Gastrocnemius medialis (tissue), 4 donors: ENCODE data around the gene HIVEP3. TPM values are rescaled to one million over a fixed set of nuclear protein-coding genes. Genes with fewer than 3 reads are reported as not detected.

Source experiments
- ATAC-seq, 2 donors: fragments of 150-250 bp; one replicate each; pipeline ENCODE4 v1.9.1; 2016
- DNase-seq, 2 donors: peaks; one replicate each; pipeline ENCODE4 v3.0.0-alpha.2; 2019
- H3K27ac ChIP-seq, 4 donors: fragments of 200-600 bp; sonication (generic); 1 replicate in 1 of 4; 2 replicates in 3 of 4; pipeline ENCODE4 v1.5.1; 2016 to 2018; ENCODE audit warnings: mild to moderate bottlenecking in 2 of 4, moderate library complexity in 1 of 4
- H3K27me3 ChIP-seq, 3 donors: fragments of 200-600 bp; sonication (generic) in 2 of 3; 1 replicate in 1 of 3; 2 replicates in 2 of 3; pipeline versions ENCODE4 v1.5.1 to v1.6.0; 2016 to 2019; ENCODE audit warnings: mild to moderate bottlenecking in 1 of 3, moderate library complexity in 1 of 3
- H3K36me3 ChIP-seq, 2 donors: fragments of 200-600 bp; sonication (generic) in 1 of 2; one replicate each; pipeline ENCODE4 v1.5.1; 2017 to 2018
- H3K4me1 ChIP-seq, 2 donors: fragments of 200-600 bp; sonication (generic) in 1 of 2; one replicate each; pipeline ENCODE4 v1.5.1; 2016 to 2017; ENCODE audit warnings: mild to moderate bottlenecking in 2 of 2
- H3K4me3 ChIP-seq, 4 donors: fragments of 200-600 bp; sonication (generic) in 3 of 4; 1 replicate in 1 of 4; 2 replicates in 3 of 4; pipeline ENCODE4 v1.5.1; 2016 to 2019; ENCODE audit warnings: mild to moderate bottlenecking in 2 of 4
- H3K9me3 ChIP-seq, 3 donors: fragments of 200-600 bp; sonication (generic) in 2 of 3; 1 replicate in 1 of 3; 2 replicates in 2 of 3; pipeline ENCODE4 v1.5.1; 2016 to 2019
- POLR2A ChIP-seq, 2 donors: fragments of 450-650 bp; IDR thresholded peaks; one replicate each; pipeline ENCODE4 v1.6.1; 2017; ENCODE audit warnings: antibody characterized with exemption in 2 of 2, mild to moderate bottlenecking in 2 of 2, moderate library complexity in 2 of 2
- in situ Hi-C, 4 donors: fragments of 200-750 bp; cut with MboI; loops; one replicate each; pipeline versions ENCODE4 v1.15.0 to v1.8.0; 2017; ENCODE audit warnings: low sequenced_read_pairs in 4 of 4
- intact Hi-C: fragments of 100-400 bp; cut with DNase I; formaldehyde crosslinking; loops from one replicate; pipeline ENCODE4 v1.15.1; 2023; ENCODE audit warnings: low total_unique reads
- total RNA-seq, 4 donors: library from RNA; depleted of rRNA; stranded (reverse); fragments of >200 nt; gene quantifications; one replicate each; pipeline versions ENCODE4 v1.1.0 to v1.2.3, GENCODE V29; 2016
- TF ChIP-seq, protein P1 (sequence below), 5 experiments: fragments of 450-650 bp in 3 of 5; fragments of 200-600 bp in 2 of 5; sonication (generic) in 2 of 5; IDR thresholded peaks in 4 of 5; conservative IDR thresholded peaks in 1 of 5; 1 replicate in 4 of 5; 2 replicates in 1 of 5; pipeline ENCODE4 v1.5.1; 2016 to 2019; ENCODE audit warnings: antibody characterized with exemption in 5 of 5, mild to moderate bottlenecking in 3 of 5, moderate library complexity in 3 of 5

The HIVEP3 gene
- total RNA-seq, 4 donors from 2014 or later, result 0.80 to 1.8 (median 1.3) TPM

GRCh38 chr1:41709331-41709730, 209.4 kb downstream of the HIVEP3 start:
- no peak overlapping the region for H3K27ac ChIP-seq
- no peak overlapping the region for H3K4me3 ChIP-seq
- H3K9me3 ChIP-seq, result no peaks in the 10 kb centered on the region
- in situ Hi-C loops, result no loop called here
- intact Hi-C loops, result no loop called here
- ATAC-seq, result no peak
- no peak for DNase-seq
- no peaks in the 10 kb centered on the region for H3K27me3 ChIP-seq
- TF ChIP-seq, protein P1, sequence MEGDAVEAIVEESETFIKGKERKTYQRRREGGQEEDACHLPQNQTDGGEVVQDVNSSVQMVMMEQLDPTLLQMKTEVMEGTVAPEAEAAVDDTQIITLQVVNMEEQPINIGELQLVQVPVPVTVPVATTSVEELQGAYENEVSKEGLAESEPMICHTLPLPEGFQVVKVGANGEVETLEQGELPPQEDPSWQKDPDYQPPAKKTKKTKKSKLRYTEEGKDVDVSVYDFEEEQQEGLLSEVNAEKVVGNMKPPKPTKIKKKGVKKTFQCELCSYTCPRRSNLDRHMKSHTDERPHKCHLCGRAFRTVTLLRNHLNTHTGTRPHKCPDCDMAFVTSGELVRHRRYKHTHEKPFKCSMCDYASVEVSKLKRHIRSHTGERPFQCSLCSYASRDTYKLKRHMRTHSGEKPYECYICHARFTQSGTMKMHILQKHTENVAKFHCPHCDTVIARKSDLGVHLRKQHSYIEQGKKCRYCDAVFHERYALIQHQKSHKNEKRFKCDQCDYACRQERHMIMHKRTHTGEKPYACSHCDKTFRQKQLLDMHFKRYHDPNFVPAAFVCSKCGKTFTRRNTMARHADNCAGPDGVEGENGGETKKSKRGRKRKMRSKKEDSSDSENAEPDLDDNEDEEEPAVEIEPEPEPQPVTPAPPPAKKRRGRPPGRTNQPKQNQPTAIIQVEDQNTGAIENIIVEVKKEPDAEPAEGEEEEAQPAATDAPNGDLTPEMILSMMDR (IDR thresholded peaks at IDR 0.05 in 4 of 5, conservative IDR thresholded peaks at IDR 0.05 in 1 of 5), result no peak
- no peak for TF ChIP-seq POLR2A (IDR thresholded peaks at IDR 0.05)
- no peaks in the 10 kb centered on the region for H3K36me3 ChIP-seq
- H3K4me1 ChIP-seq, result no peaks in the 10 kb centered on the region

DNA sequence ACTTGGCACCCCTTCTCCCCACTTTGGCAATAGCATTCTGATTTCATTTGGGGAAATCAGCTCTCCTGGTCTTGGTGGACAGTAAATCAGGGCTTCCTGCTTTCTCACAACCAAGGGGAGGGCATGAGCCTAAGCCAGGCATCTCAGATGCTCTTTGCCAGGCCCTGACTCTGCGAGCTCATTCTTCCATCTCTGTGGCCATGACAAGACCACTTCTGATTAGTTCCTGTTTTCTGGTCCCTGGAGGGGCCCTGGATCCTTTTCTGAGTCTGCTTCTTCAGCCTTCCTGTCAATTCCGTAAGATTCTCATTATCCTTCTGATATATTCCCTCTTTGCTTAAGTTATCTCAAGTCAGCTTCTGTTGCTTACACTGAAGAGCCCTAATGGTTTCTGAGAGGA, 210.4 kb downstream of the HIVEP3 start:
- intact Hi-C loops (no loop called here), in situ Hi-C loops (no loop called here)
- H3K4me3 ChIP-seq, result no peak overlapping the region
- H3K36me3 ChIP-seq, result no peaks in the 10 kb centered on the region
- H3K27me3 ChIP-seq, result no peaks in the 10 kb centered on the region
- DNase-seq (no peak), ATAC-seq (no peak)
- H3K4me1 ChIP-seq, result no peaks in the 10 kb centered on the region
- no peaks in the 10 kb centered on the region for H3K9me3 ChIP-seq
- TF ChIP-seq, protein P1 (IDR thresholded peaks at IDR 0.05 in 4 of 5, conservative IDR thresholded peaks at IDR 0.05 in 1 of 5), result no peak
- no peak for TF ChIP-seq POLR2A (IDR thresholded peaks at IDR 0.05)
- no peak overlapping the region for H3K27ac ChIP-seq

- no peak overlapping the region for H3K27ac ChIP-seq
- in situ Hi-C loops (no loop called here), intact Hi-C loops (no loop called here)
- ATAC-seq (no peak), DNase-seq (no peak)
- H3K4me1 ChIP-seq, result no peaks in the 10 kb centered on the region
- no peaks in the 10 kb centered on the region for H3K27me3 ChIP-seq
- TF ChIP-seq POLR2A (IDR thresholded peaks at IDR 0.05), result no peak
- TF ChIP-seq, protein P1 (IDR thresholded peaks at IDR 0.05 in 4 of 5, conservative IDR thresholded peaks at IDR 0.05 in 1 of 5), result no peak
- H3K9me3 ChIP-seq, result no peaks in the 10 kb centered on the region
- no peak overlapping the region for H3K4me3 ChIP-seq
- H3K36me3 ChIP-seq, result no peaks in the 10 kb centered on the region
Observed at GRCh38 chr1:41707793-41708192, 210.9 kb downstream of the HIVEP3 start.

- no peaks in the 10 kb centered on the region for H3K4me1 ChIP-seq
- no peak for TF ChIP-seq POLR2A (IDR thresholded peaks at IDR 0.05)
- TF ChIP-seq, protein P1 (IDR thresholded peaks at IDR 0.05 in 4 of 5, conservative IDR thresholded peaks at IDR 0.05 in 1 of 5), result no peak
- no peak for DNase-seq
- intact Hi-C loops, result no loop called here
- no peak overlapping the region for H3K27ac ChIP-seq
- ATAC-seq, result no peak
- H3K27me3 ChIP-seq, result no peaks in the 10 kb centered on the region
- no peaks in the 10 kb centered on the region for H3K9me3 ChIP-seq
- in situ Hi-C loops, result no loop called here
- no peak overlapping the region for H3K4me3 ChIP-seq
- H3K36me3 ChIP-seq, result no peaks in the 10 kb centered on the region
Observed at GRCh38 chr1:41705798-41706197, 212.9 kb downstream of the HIVEP3 start.

DNA sequence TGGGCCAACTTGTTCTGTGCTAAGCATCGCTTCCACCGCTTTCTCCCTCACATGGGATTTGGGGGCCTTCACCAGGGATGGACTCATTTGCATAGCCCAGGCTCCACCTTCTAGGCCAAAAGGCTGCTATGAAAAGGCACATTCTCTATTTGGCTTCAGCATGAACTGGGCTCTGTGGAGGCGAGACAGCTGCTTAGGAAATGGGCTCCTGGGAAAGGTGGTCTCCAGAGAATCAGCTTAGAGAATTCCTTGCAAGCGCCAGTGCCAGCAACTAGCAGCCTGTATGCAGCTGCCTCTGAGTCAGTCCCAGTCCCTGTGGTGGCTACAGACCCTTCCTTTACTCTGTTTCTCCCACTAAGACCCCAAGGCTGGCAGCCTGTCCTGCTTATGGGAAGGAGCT, 214.5 kb downstream of the HIVEP3 start:
- ATAC-seq, result no peak
- in situ Hi-C loops, result no loop called here
- H3K36me3 ChIP-seq, result no peaks in the 10 kb centered on the region
- H3K4me1 ChIP-seq, result no peaks in the 10 kb centered on the region
- no peak overlapping the region for H3K4me3 ChIP-seq
- H3K9me3 ChIP-seq, result no peaks in the 10 kb centered on the region
- H3K27ac ChIP-seq, result no peak overlapping the region
- no peak for TF ChIP-seq POLR2A (IDR thresholded peaks at IDR 0.05)
- TF ChIP-seq, protein P1 (IDR thresholded peaks at IDR 0.05 in 4 of 5, conservative IDR thresholded peaks at IDR 0.05 in 1 of 5), result no peak
- H3K27me3 ChIP-seq, result no peaks in the 10 kb centered on the region
- no peak for DNase-seq
- intact Hi-C loops, result no loop called here
